HCT116 (cell line): ENCODE measurements around the gene AFAP1. TPM values are rescaled to one million over a fixed set of nuclear protein-coding genes. Genes with fewer than 3 reads are reported as not detected.

Source experiments
- ATAC-seq: fragments of 200-7000 bp; cut with Tn5 transposase; 2 replicates; pipeline ENCODE4 v1.9.1; 2020; ENCODE audit warnings: mild to moderate bottlenecking, moderate library complexity
- BruUV-seq: library from RNA; stranded (reverse); fragments of 400-500 nt; replicated peaks from 2 replicates; lab custom pipeline; 2021; lab: Mats Ljungman, UMichigan
- CTCF ChIA-PET: fragments of 300-600 bp; sonication (Branson Sonifier 250); formaldehyde crosslinking; loops from one replicate; lab custom pipeline; 2021; ENCODE audit warnings: antibody characterized with exemption; lab: Charles Lee
- POLR2A ChIA-PET: fragments of 300-600, 350-600 bp; sonication (Branson Sonifier 250); formaldehyde crosslinking; loops from one replicate; lab custom pipeline; 2021; ENCODE audit warnings: antibody characterized with exemption; lab: Charles Lee
- RAD21 ChIA-PET, 2 experiments: fragments of 300-600 bp; sonication (Branson Sonifier 250); formaldehyde crosslinking; loops; one replicate each; lab custom pipeline; 2023; ENCODE audit warnings: low total read pairs in 2 of 2; ENCODE audit not compliant: uncharacterized antibody in 2 of 2, unreplicated experiment in 2 of 2, low non-redundant PET in 1 of 2; lab: Charles Lee
- DNase-seq: peaks from one replicate; pipeline ENCODE4 v3.0.0-alpha.2; 2010; ENCODE audit warnings: low read depth, low spot score
- H2AFZ ChIP-seq: fragments of 200-600 bp; shearing (Covaris generic), sonication (generic); 2 replicates; pipeline ENCODE4 v1.6.1; 2017; ENCODE audit warnings: low read depth, mixed run types, mixed read lengths, antibody characterized with exemption, low read length; ENCODE audit not compliant: poor library complexity, severe bottlenecking
- H3K27ac ChIP-seq: 2 replicates; pipeline ENCODE4 v1.5.1; 2012; ENCODE audit warnings: low read depth, low read length
- H3K27me3 ChIP-seq: fragments of 200-600 bp; sonication (generic); 2 replicates; pipeline ENCODE4 v1.6.1; 2016; ENCODE audit warnings: mixed run types, low read length, mixed read lengths; ENCODE audit not compliant: insufficient read depth
- H3K36me3 ChIP-seq, 2 experiments: fragments of 200-500 bp in 1 of 2; fragments of 200-600 bp in 1 of 2; sonication (Bioruptor generic) in 1 of 2; sonication (generic) in 1 of 2; 2 replicates each; pipeline versions ENCODE4 v1.5.1 to v1.6.1; 2014 to 2016; ENCODE audit warnings: low read length in 2 of 2, inconsistent platforms in 1 of 2, mixed read lengths in 1 of 2, mixed run types in 1 of 2; ENCODE audit not compliant: insufficient read depth in 2 of 2, control insufficient read depth in 1 of 2
- H3K4me1 ChIP-seq, 2 experiments: fragments of 200-600 bp in 1 of 2; sonication (generic) in 1 of 2; 2 replicates each; pipeline versions ENCODE4 v1.5.1 to v1.6.1; 2012 to 2017; ENCODE audit warnings: low read length in 2 of 2, inconsistent platforms in 1 of 2, mild to moderate bottlenecking in 1 of 2, mixed read lengths in 1 of 2, mixed run types in 1 of 2, moderate library complexity in 1 of 2; ENCODE audit not compliant: insufficient read depth in 2 of 2, control insufficient read depth in 1 of 2
- H3K4me2 ChIP-seq: fragments of 200-600 bp; sonication (generic); 2 replicates; pipeline ENCODE4 v1.6.1; 2017; ENCODE audit warnings: mixed run types, low read length, mixed read lengths
- H3K4me3 ChIP-seq, 2 experiments: fragments of 200-600 bp in 1 of 2; sonication (generic) in 1 of 2; replicated peaks in 1 of 2; 2 replicates each; pipeline ENCODE4 v1.5.1; 2011 to 2016; ENCODE audit warnings: low read length in 2 of 2, control low read depth in 1 of 2, low read depth in 1 of 2, mild to moderate bottlenecking in 1 of 2, mixed read lengths in 1 of 2, mixed run types in 1 of 2
- H3K79me2 ChIP-seq: fragments of 200-600 bp; sonication (generic); 2 replicates; pipeline ENCODE4 v1.6.1; 2017; ENCODE audit warnings: mild to moderate bottlenecking, mixed run types, low read length, moderate library complexity, mixed read lengths; ENCODE audit not compliant: insufficient read depth
- H3K9ac ChIP-seq: fragments of 200-600 bp; sonication (generic); 2 replicates; pipeline ENCODE4 v1.6.1; 2016; ENCODE audit warnings: low read length, mixed read lengths
- H3K9me2 ChIP-seq: fragments of 200-600 bp; sonication (generic), shearing (Covaris generic); 2 replicates; pipeline ENCODE4 v1.6.1; 2017; ENCODE audit warnings: mixed run types, mild to moderate bottlenecking, moderate library complexity; ENCODE audit not compliant: insufficient read depth
- H3K9me3 ChIP-seq, 2 experiments: fragments of 200-500 bp in 1 of 2; fragments of 200-600 bp in 1 of 2; sonication (Bioruptor generic) in 1 of 2; sonication (generic) in 1 of 2; 2 replicates each; pipeline ENCODE4 v1.6.1; 2014 to 2017; ENCODE audit warnings: low read length in 2 of 2, mixed read lengths in 2 of 2, inconsistent platforms in 1 of 2, low read depth in 1 of 2, mild to moderate bottlenecking in 1 of 2, mixed run types in 1 of 2, moderate library complexity in 1 of 2; ENCODE audit not compliant: control insufficient read depth in 1 of 2, insufficient read depth in 1 of 2
- H4K20me1 ChIP-seq: fragments of 200-600 bp; sonication (generic), shearing (Covaris generic); 2 replicates; pipeline ENCODE4 v1.6.1; 2017; ENCODE audit warnings: mixed run types, mild to moderate bottlenecking, moderate library complexity; ENCODE audit not compliant: insufficient read depth
- ATF3 ChIP-seq: IDR thresholded peaks from 2 replicates; pipeline ENCODE4 v1.6.1; 2012
- EGR1 ChIP-seq: IDR thresholded peaks from 2 replicates; pipeline ENCODE4 v1.6.1; 2012; ENCODE audit warnings: low read depth
- ELF1 ChIP-seq: IDR thresholded peaks from 2 replicates; pipeline ENCODE4 v1.6.1; 2012; ENCODE audit warnings: low read depth, borderline replicate concordance
- FOSL1 ChIP-seq: IDR thresholded peaks from 2 replicates; pipeline ENCODE4 v1.6.1; 2012; ENCODE audit warnings: low read depth
- JUND ChIP-seq: IDR thresholded peaks from 2 replicates; pipeline ENCODE4 v1.6.1; 2012
- TCF7L2 ChIP-seq: IDR thresholded peaks from 2 replicates; pipeline ENCODE4 v1.7.0; 2011; ENCODE audit warnings: borderline replicate concordance, inconsistent platforms; ENCODE audit not compliant: insufficient read depth, insufficient read length; ENCODE audit errors: extremely low read depth
- ZNF274 ChIP-seq: fragments of 200-500 bp; sonication (Bioruptor generic); IDR thresholded peaks from 2 replicates; pipeline ENCODE4 v1.6.1; 2014; ENCODE audit warnings: mild to moderate bottlenecking, low read depth, low read length, inconsistent platforms
- intact Hi-C: fragments of 100-400 bp; cut with micrococcal nuclease; formaldehyde crosslinking; loops from 2 replicates; pipeline ENCODE4 v1.10.0; 2022
- total RNA-seq: library from RNA; stranded (reverse); gene quantifications from one replicate; pipeline ENCODE4 v1.2.1, GENCODE V29; 2021; ENCODE audit not compliant: unreplicated experiment
- TF ChIP-seq, protein P1 (sequence below): IDR thresholded peaks from 2 replicates; pipeline ENCODE4 v1.6.1; 2011; ENCODE audit warnings: mild to moderate bottlenecking, low read length, moderate library complexity; ENCODE audit not compliant: insufficient replicate concordance; ENCODE audit errors: extremely low read depth

AFAP1 gene
- total RNA-seq, 1 experiment from 2014 or later: 19.4 TPM

- TF ChIP-seq, protein P1, sequence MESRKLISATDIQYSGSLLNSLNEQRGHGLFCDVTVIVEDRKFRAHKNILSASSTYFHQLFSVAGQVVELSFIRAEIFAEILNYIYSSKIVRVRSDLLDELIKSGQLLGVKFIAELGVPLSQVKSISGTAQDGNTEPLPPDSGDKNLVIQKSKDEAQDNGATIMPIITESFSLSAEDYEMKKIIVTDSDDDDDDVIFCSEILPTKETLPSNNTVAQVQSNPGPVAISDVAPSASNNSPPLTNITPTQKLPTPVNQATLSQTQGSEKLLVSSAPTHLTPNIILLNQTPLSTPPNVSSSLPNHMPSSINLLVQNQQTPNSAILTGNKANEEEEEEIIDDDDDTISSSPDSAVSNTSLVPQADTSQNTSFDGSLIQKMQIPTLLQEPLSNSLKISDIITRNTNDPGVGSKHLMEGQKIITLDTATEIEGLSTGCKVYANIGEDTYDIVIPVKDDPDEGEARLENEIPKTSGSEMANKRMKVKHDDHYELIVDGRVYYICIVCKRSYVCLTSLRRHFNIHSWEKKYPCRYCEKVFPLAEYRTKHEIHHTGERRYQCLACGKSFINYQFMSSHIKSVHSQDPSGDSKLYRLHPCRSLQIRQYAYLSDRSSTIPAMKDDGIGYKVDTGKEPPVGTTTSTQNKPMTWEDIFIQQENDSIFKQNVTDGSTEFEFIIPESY: no peak
- TF ChIP-seq FOSL1 (no peak), EGR1 (no peak), JUND (no peak), ELF1 (no peak), TCF7L2 (no peak)
These were observed 45.5 kb downstream of the AFAP1 start (continued) for GRCh38 chr4:7894098-7894676.

DNA sequence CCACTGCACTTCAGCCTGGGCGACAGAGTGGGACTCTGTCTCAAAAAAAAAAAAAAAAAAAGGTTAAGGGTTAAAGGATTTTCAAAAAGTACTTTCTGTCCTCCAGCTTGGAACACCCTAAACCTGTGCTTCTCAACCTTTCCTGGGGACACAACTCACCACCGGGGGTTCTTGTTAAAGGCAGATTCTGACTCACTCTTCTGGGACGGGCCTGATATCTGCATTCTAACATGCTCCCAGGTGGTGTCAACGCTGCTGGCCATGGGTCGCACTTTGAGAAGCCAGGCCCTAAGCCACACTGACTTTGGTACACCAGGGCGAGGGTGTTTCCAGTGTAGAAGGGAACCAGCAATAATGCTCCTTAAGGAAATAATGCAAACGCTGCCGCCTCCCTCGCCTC, 46.1 kb downstream of the AFAP1 start:
- H3K27me3 ChIP-seq: no peaks in the 10 kb centered on the region
- POLR2A ChIA-PET: no interaction called here
- DNase-seq: no peak
- intact Hi-C loops: no loop called here
- H4K20me1 ChIP-seq: peaks cover 3% of the 10 kb centered on the region; the same call in 1 of the 2 replicates
- no peak for TF ChIP-seq ATF3
- no peak for TF ChIP-seq ZNF274
- H2AFZ ChIP-seq: no peak overlapping the region
- no peak overlapping the region for H3K9ac ChIP-seq
- H3K4me1 ChIP-seq: peaks cover 5 to 18% of the 10 kb centered on the region in 2 experiments; a peak in 3 of 4 replicates
- BruUV-seq: no TSS peak
- H3K9me3 ChIP-seq: peaks cover 4 to 17% of the 10 kb centered on the region in 2 experiments; a peak in 3 of 4 replicates
- no peaks in the 10 kb centered on the region for H3K9me2 ChIP-seq
- H3K27ac ChIP-seq: no peak overlapping the region
- H3K79me2 ChIP-seq: peaks cover 25% of the 10 kb centered on the region
- no peak overlapping the region for H3K4me3 ChIP-seq
- no peak overlapping the region for H3K4me2 ChIP-seq
- no peak for ATAC-seq
- CTCF ChIA-PET: no interaction called here
- RAD21 ChIA-PET: no interaction called here
- H3K36me3 ChIP-seq: no peaks in the 10 kb centered on the region
